Measurements from ENCODE around the gene CFAP46. TPM values are rescaled to one million over a fixed set of nuclear protein-coding genes. Genes with fewer than 3 reads are reported as not detected.
A peak's percentile ranks its signal among the peaks of the same experiment; 100 is the strongest.

The CFAP46 gene
- total RNA-seq, 1 donor from 2014 or later, result 10.9 TPM

GRCh38 chr10:132943058-132943790, 854 bp upstream of the CFAP46 start:
- no peak for TF ChIP-seq CTCF (conservative IDR thresholded peaks at IDR 0.05)
- peaks cover 4% of the 10 kb centered on the region for H3K4me1 Mint-ChIP-seq (ENCODE audit: unreplicated experiment)
- H3K27me3 Mint-ChIP-seq, result peaks cover 16% of the 10 kb centered on the region
- no peaks in the 10 kb centered on the region for H3K9me3 Mint-ChIP-seq
- H3K36me3 Mint-ChIP-seq, result no peaks in the 10 kb centered on the region
- H3K27ac Mint-ChIP-seq, result peak overlapping the region; percentile 47
- DNase-seq (ENCODE audit: extremely low spot score, unreplicated experiment), result peak; percentile 68
- peak overlapping the region; percentile 87 for H3K4me3 Mint-ChIP-seq

DNA sequence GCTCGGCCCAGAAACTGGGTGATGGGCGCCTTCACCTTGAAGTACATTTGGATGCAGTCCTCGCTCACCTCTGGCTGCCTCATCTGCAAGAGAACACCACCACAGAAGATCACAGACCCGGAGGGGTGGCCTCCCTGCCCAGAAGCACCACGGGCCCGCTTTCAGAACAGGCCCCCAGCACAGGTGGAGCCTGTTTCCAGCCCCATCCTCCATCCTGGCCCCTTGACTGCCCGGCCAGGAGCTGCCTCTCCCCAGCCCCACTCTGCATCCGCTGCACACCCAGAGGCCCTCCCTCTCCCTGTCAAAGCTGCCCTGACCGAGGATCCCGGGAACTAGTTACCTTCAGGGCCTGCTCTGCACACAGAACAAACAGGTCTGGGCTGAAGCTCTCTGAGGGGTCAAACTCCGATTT, 724 bp downstream of the CFAP46 start:
- H3K36me3 Mint-ChIP-seq, result no peaks in the 10 kb centered on the region
- no peak for DNase-seq (ENCODE audit: extremely low spot score, unreplicated experiment)
- peak overlapping the region; percentile 65 for H3K27ac Mint-ChIP-seq
- TF ChIP-seq CTCF (conservative IDR thresholded peaks at IDR 0.05), result no peak
- peak overlapping the region; percentile 89 for H3K4me3 Mint-ChIP-seq
- peaks cover 4% of the 10 kb centered on the region for H3K4me1 Mint-ChIP-seq (ENCODE audit: unreplicated experiment)
- H3K27me3 Mint-ChIP-seq, result peaks cover 12% of the 10 kb centered on the region
- no peaks in the 10 kb centered on the region for H3K9me3 Mint-ChIP-seq

DNA sequence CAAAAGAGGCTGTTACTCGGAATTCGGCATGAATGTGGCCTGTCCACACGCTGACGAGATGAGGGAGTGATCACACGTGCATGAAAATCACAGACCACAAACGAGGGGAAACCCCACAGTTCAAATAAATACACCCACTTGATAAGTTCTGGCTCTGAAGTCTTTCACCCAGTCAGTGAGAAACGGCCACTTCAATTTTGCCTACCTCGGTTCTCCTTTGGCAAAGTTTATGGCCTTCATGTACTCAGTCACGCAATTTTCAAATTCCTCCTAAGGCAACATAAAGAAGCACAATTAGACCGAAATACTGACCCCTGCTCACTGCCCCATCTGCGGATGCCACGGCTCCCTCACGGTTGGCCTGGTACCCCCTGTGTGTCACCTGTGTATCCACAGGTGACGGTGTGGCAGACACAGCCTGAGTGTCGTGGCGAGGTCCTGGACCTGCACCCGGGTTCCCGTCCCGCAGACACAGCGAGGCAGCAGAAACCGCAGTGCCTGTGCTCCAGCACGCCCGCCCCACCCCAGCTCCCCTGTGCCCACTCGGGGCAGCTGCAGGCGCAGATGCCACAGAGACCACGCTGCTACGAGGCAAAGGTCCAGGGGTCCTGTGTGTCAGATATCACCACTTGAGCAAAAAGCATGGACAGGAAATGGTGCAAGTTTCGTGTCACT, 1.4 kb downstream of the CFAP46 start:
- no peaks in the 10 kb centered on the region for H3K36me3 Mint-ChIP-seq
- peaks cover 11% of the 10 kb centered on the region for H3K27me3 Mint-ChIP-seq
- no peak for DNase-seq (ENCODE audit: extremely low spot score, unreplicated experiment)
- peak overlapping the region; percentile 89 for H3K4me3 Mint-ChIP-seq
- H3K27ac Mint-ChIP-seq, result no peak overlapping the region
- peaks cover 4% of the 10 kb centered on the region for H3K4me1 Mint-ChIP-seq (ENCODE audit: unreplicated experiment)
- TF ChIP-seq CTCF (conservative IDR thresholded peaks at IDR 0.05), result no peak
- H3K9me3 Mint-ChIP-seq, result no peaks in the 10 kb centered on the region

GRCh38 chr10:132939957-132940790, 2.2 kb downstream of the CFAP46 start:
- Mint-ChIP-seq H3K36me3 (no peaks in the 10 kb centered on the region), H3K4me3 (peak overlapping the region; percentile 78), H3K27ac (no peak overlapping the region), H3K9me3 (no peaks in the 10 kb centered on the region), H3K27me3 (peaks cover 9% of the 10 kb centered on the region), H3K4me1 (ENCODE audit: unreplicated experiment) (peaks cover 4% of the 10 kb centered on the region)
- DNase-seq (ENCODE audit: extremely low spot score, unreplicated experiment), result no peak
- peak; percentile 87 for TF ChIP-seq CTCF (conservative IDR thresholded peaks at IDR 0.05)

GRCh38 chr10:132939378-132939955, 2.9 kb downstream of the CFAP46 start:
- no peaks in the 10 kb centered on the region for H3K9me3 Mint-ChIP-seq
- H3K4me3 Mint-ChIP-seq, result no peak overlapping the region
- H3K27me3 Mint-ChIP-seq, result peaks cover 4% of the 10 kb centered on the region
- DNase-seq (ENCODE audit: extremely low spot score, unreplicated experiment), result no peak
- no peak for TF ChIP-seq CTCF (conservative IDR thresholded peaks at IDR 0.05)
- H3K4me1 Mint-ChIP-seq (ENCODE audit: unreplicated experiment), result peaks cover 4% of the 10 kb centered on the region
- no peak overlapping the region for H3K27ac Mint-ChIP-seq
- H3K36me3 Mint-ChIP-seq, result no peaks in the 10 kb centered on the region

All from type B pancreatic cell (in vitro differentiated cells).